Fibroblast of skin of left biceps (primary cell): ENCODE results near the gene KCND1.
A peak's percentile ranks its signal among the peaks of the same experiment; 100 is the strongest.

ENCODE experiments used
- DNase-seq, 2 experiments: peaks; one replicate each; pipeline ENCODE4 v3.0.0-alpha.2; 2013; ENCODE audit warnings: low read depth in 2 of 2

Gene KCND1

GRCh38 chrX:48938721-48939425 is 32.8 kb downstream of the KCND1 start:
- DNase-seq = no peak

GRCh38 chrX:48937054-48937907 is 34.4 kb downstream of the KCND1 start:
- DNase-seq = no peak

GRCh38 chrX:48936429-48937053 is 35.1 kb downstream of the KCND1 start:
- DNase-seq = no peak

GRCh38 chrX:48935301-48935670 is 36.4 kb downstream of the KCND1 start:
- DNase-seq = no peak

- DNase-seq = no peak
These were observed 36.9 kb downstream of the KCND1 start for GRCh38 chrX:48934581-48935300.

GRCh38 chrX:48933757-48934156 is 37.9 kb downstream of the KCND1 start:
- DNase-seq = no peak

- no peak for DNase-seq
These were observed 43.8 kb downstream of the KCND1 start for GRCh38 chrX:48927736-48928382.

- DNase-seq = no peak
These were observed 44.5 kb downstream of the KCND1 start for GRCh38 chrX:48927123-48927522.

GRCh38 chrX:48924270-48924669 is 47.4 kb downstream of the KCND1 start:
- no peak for DNase-seq

GRCh38 chrX:48923771-48924170 is 47.9 kb downstream of the KCND1 start:
- DNase-seq = no peak

GRCh38 chrX:48920718-48921104 is 50.9 kb downstream of the KCND1 start:
- DNase-seq = no peak

GRCh38 chrX:48919947-48920717 is 51.5 kb downstream of the KCND1 start:
- DNase-seq = no peak

- no peak for DNase-seq
These were observed 52.2 kb downstream of the KCND1 start for GRCh38 chrX:48919360-48919841.

- no peak for DNase-seq
These were observed 52.9 kb downstream of the KCND1 start, which contains the start of gene PIM2 for GRCh38 chrX:48918643-48919340. TSS of gene PIM2 (minus strand) at chrX:48919024. CDS start at chrX:48918834, 190 bp downstream.

GRCh38 chrX:48918301-48918642 is 53.4 kb downstream of the KCND1 start:
- no peak for DNase-seq

GRCh38 chrX:48917139-48918001 is 54.3 kb downstream of the KCND1 start:
- DNase-seq = peak; percentile 55 to 62

GRCh38 chrX:48914593-48915493 is 56.8 kb downstream of the KCND1 start:
- DNase-seq = no peak
